ENCODE data around the gene DMWD. TPM values are rescaled to one million over a fixed set of nuclear protein-coding genes. Genes with fewer than 3 reads are reported as not detected.

Gene DMWD, protein sequence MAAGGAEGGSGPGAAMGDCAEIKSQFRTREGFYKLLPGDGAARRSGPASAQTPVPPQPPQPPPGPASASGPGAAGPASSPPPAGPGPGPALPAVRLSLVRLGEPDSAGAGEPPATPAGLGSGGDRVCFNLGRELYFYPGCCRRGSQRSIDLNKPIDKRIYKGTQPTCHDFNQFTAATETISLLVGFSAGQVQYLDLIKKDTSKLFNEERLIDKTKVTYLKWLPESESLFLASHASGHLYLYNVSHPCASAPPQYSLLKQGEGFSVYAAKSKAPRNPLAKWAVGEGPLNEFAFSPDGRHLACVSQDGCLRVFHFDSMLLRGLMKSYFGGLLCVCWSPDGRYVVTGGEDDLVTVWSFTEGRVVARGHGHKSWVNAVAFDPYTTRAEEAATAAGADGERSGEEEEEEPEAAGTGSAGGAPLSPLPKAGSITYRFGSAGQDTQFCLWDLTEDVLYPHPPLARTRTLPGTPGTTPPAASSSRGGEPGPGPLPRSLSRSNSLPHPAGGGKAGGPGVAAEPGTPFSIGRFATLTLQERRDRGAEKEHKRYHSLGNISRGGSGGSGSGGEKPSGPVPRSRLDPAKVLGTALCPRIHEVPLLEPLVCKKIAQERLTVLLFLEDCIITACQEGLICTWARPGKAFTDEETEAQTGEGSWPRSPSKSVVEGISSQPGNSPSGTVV
- total RNA-seq = 10 to 100 TPM; 55.3 to 56.3 TPM

DNA sequence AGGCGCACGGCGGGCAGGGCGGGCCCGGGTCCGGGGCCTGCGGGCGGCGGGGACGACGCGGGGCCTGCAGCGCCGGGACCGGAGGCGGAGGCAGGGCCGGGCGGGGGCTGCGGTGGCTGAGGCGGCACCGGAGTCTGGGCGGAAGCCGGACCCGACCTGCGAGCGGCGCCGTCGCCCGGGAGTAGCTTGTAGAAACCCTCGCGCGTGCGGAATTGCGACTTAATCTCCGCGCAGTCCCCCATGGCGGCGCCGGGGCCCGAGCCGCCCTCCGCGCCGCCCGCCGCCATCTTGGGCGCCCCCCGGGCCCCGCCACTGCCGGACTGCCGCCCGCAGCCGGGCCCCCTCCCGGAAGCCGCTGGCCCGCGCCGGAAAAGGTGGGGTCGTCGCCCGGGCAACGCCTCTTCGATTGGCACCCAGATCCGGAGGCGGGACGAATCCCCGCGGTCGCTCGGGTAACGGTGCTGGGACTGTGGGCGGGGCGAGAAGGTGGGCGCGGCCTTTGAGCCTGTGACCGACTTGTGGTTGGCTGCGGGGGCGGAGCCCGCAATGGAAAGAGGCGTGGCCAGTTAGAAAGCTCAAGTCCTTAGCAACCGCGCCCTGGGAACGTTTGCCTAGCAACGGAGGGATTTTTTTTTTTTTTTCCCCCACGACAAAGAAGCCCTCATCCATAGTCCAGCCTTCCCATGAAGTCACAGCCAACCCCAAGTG lies at the start of gene DMWD:
Gene DMWD, minus strand, starts transcription at position 376 of the 708 bp plus-strand sequence. Its CDS starts 89 bp downstream, at position 287.
- POLR2A ChIA-PET = interaction anchor here (0.6 to 1.4 kb wide), 4 partner anchors 23 to 614 kb away, joined by 3 to 10 read pairs (median 5); partner anchors contain the start of genes BLOC1S3 and SIX5
- CTCF ChIA-PET = interaction anchor here (0.7 to 2.9 kb wide), 4 partner anchors 10 to 472 kb away, joined by 3 to 13 read pairs (median 6); partner anchors contain the start of genes DMPK and SIX5

DNA sequence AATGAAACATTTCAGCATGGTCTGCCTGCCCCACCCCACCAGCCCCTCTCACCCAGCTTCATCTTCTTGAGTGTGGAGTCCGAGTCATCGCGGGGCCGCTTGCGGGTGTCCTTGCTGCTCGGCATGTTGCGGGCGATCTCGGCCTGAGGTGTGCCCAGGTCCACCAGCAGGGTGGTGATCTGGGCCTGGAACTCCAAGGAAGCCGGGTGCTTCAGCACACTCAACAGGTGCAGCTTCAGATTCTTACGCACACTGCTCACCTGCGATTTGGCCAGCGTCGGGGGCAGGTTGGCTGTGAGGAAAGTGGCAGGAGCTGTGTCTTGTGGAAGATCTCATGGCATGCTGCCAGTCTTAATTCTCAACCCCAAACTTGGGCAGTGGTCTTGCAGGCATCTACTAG lies 49.6 kb upstream of the DMWD start:
- CTCF ChIA-PET = no interaction called here
- POLR2A ChIA-PET = no interaction called here

- ChIA-PET CTCF (interaction anchor here (1.0 to 3.6 kb wide), 2 partner anchors 18 to 48 kb away, joined by 3 to 18 read pairs; no protein-coding TSS in a partner anchor), POLR2A (no interaction called here)
Measured at GRCh38 chr19:45834970-45835369, 42.3 kb upstream of the DMWD start.

DNA sequence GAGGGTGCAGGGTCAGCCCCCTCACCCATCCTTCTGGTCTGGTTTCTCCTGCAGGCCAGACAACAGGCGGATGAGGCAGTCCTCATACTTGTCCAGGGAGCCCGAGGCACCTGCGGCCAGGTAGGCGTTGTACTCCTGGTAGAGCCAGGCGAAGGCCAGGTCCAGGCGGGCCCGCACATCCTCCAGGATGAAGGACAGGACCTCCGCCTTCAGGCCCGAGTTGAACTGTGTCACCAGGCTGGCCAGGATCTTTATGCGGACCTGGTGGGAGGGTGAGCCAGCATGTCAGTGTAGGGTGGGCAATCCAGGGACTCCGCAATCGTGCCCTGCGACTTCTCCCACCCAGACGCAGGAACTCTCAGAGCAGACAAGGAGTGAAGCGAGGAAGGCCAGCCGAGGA lies 36.3 kb upstream of the DMWD start:
- ChIA-PET CTCF (interaction anchor here (2.1 kb wide), 1 partner anchor 12 kb away, joined by 8 read pairs; no protein-coding TSS in a partner anchor), POLR2A (no interaction called here)

GRCh38 chr19:45828523-45828922 lies 35.9 kb upstream of the DMWD start:
- CTCF ChIA-PET = interaction anchor here (2.1 kb wide), 1 partner anchor 11 kb away, joined by 8 read pairs; no protein-coding TSS in a partner anchor

DNA sequence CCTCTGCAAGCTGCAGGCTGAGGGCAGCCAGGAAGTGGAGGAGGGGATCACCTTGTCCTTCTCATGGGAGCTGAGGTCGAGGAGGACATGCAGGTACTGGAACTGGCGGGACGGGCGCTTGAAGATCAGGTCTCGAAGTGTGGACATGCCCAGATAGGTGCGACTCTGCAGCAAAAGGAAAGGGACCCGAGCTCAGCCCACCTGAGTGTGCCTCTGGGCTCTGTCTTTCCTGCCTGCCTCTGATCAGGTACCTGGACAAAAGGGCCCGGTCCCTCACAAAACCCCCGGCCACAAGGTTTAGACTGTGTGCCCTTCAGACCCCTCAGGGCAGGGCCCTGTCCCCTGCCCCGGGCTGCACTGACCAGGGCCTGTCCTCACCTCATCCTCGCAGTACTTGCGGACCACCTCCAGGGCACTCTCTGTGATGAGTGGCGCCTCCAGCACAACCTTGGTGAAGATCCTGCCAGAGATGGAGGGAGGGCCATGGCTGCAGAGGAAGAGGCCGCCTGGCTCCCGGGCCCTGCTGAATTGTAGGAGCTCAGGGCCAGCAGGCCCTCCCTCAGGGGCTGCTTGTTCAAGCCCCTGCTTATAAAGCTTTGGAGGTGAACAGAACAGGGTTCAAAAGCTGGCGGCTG lies 34.9 kb upstream of the DMWD start:
- ChIA-PET CTCF (interaction anchor here (0.6 to 2.1 kb wide), 2 partner anchors 10 to 25 kb away, joined by 3 to 8 read pairs; no protein-coding TSS in a partner anchor), POLR2A (no interaction called here)

More at GRCh38 chr19:45828523-45828922, 35.9 kb upstream of the DMWD start:
- POLR2A ChIA-PET = no interaction called here

- POLR2A ChIA-PET = no interaction called here
Measured at GRCh38 chr19:45826934-45827333, 34.3 kb upstream of the DMWD start.

GRCh38 chr19:45825917-45826893 lies 33.6 kb upstream of the DMWD start:
- ChIA-PET CTCF (interaction anchor here (1.5 kb wide), 1 partner anchor 9 kb away, joined by 6 read pairs; no protein-coding TSS in a partner anchor), POLR2A (no interaction called here)

More at GRCh38 chr19:45826934-45827333, 34.3 kb upstream of the DMWD start:
- CTCF ChIA-PET = interaction anchor here (0.6 to 2.1 kb wide), 2 partner anchors 10 to 25 kb away, joined by 3 to 8 read pairs; no protein-coding TSS in a partner anchor

- CTCF ChIA-PET = interaction anchor here (1.5 to 1.9 kb wide), 3 partner anchors 8 to 58 kb away, joined by 5 to 6 read pairs (median 5); no protein-coding TSS in a partner anchor
- POLR2A ChIA-PET = no interaction called here
Measured at GRCh38 chr19:45825263-45825605, 32.6 kb upstream of the DMWD start.

- POLR2A ChIA-PET = no interaction called here
- CTCF ChIA-PET = interaction anchor here (0.9 to 1.9 kb wide), 3 partner anchors 26 to 58 kb away, joined by 3 to 5 read pairs (median 5); partner anchors contain the start of gene SIX5
Measured at GRCh38 chr19:45824531-45825262, 32.1 kb upstream of the DMWD start.

DNA sequence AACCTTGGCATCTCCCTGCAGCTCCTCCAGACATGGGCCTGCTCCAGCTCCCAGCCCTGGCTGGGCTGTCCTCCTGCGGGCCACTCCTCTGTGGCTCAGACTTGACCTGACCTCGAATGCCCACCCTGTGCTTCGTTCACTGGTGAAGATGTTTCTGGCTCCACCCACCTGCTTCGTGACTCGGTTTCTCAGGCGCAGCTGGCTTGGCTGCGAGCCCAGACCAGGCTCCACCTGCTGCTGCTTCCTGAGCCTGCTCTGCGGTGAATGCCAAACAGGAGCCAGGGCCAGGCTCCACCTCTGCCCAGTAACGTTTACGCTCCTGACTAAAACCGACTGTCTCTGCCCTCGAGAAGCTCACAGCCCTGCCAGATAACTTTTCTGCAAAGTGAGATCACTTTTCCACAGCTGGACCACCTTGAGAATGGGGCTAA lies 31.4 kb upstream of the DMWD start:
- POLR2A ChIA-PET = no interaction called here
- CTCF ChIA-PET = interaction anchor here (0.9 to 1.9 kb wide), 3 partner anchors 25 to 59 kb away, joined by 3 to 5 read pairs (median 5); partner anchors contain the start of gene SIX5

- CTCF ChIA-PET = interaction anchor here (1.9 kb wide), 1 partner anchor 60 kb away, joined by 5 read pairs; no protein-coding TSS in a partner anchor
Measured at GRCh38 chr19:45823182-45823581, 30.5 kb upstream of the DMWD start.

GRCh38 chr19:45822716-45823115 lies 30.1 kb upstream of the DMWD start:
- ChIA-PET CTCF (no interaction called here), POLR2A (no interaction called here)

More at GRCh38 chr19:45823182-45823581, 30.5 kb upstream of the DMWD start:
- POLR2A ChIA-PET = no interaction called here

DNA sequence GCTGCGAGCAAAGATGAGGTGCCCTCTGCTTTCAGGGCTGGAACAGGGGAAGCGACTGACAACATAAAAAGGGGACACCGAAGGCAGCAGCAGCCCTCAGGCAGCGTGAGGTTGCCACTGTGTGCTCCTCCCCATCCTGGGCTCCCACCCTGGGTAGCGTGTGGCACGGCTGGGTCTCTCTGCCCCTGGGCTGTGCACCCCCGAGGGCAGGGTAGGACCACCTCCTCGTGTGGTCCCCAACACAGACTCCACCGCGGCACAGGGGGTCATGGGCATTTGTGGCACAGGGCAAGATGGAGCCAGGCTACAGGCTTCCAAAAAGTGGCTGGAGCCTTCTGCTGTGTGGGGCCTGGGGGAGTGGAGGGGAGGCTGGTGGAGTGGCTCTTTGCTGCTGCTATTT lies 28.9 kb upstream of the DMWD start:
- CTCF ChIA-PET = interaction anchor here (0.9 kb wide), 1 partner anchor 54 kb away, joined by 3 read pairs; no protein-coding TSS in a partner anchor

DNA sequence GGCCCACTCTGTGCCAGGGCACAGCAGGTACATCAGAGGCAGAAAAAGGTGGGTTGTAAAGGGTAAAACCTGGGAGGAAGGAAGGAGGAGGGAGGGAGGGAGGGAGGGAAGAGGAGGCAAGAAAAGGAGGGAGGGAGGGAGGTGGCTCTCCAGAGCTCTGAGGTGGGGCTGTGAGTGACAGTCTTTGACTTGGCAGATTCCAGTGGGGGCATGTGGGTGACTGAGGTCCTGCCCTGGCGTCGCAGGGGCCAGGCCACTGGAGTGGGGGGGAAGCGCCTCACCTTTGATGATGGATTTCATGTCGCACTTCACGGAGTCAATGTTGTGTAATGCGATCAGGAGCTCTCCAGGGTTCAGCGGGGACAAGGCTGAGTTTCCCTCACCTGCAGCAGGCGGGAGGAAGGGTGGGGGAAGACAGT lies 28.5 kb upstream of the DMWD start:
- CTCF ChIA-PET = interaction anchor here (0.9 to 1.1 kb wide), 2 partner anchors 53 to 55 kb away, joined by 3 read pairs; no protein-coding TSS in a partner anchor
- POLR2A ChIA-PET = no interaction called here

More for the DNA sequence above, 28.9 kb upstream of the DMWD start:
- POLR2A ChIA-PET = no interaction called here

GRCh38 chr19:45820413-45821102 lies 27.9 kb upstream of the DMWD start:
- ChIA-PET POLR2A (no interaction called here), CTCF (interaction anchor here (1.1 kb wide), 1 partner anchor 56 kb away, joined by 3 read pairs; no protein-coding TSS in a partner anchor)
